ENCODE results near the gene GATAD2A.

The GATAD2A gene

GRCh38 chr19:19534556-19535265 is 129.2 kb downstream of the GATAD2A start:
- DNase-seq, result no peak

- DNase-seq, result no peak
Observed at GRCh38 chr19:19535311-19536191, 130.1 kb downstream of the GATAD2A start.

- no peak for DNase-seq
Observed at GRCh38 chr19:19537075-19538048, 131.9 kb downstream of the GATAD2A start.

- no peak for DNase-seq
Observed at GRCh38 chr19:19538061-19538784, 132.7 kb downstream of the GATAD2A start, which contains the start of gene CILP2. Gene CILP2, plus strand, starts transcription at chr19:19538265. Its CDS starts 85 bp downstream, at chr19:19538350.

- no peak for DNase-seq
Observed at GRCh38 chr19:19538785-19539166, 133.3 kb downstream of the GATAD2A start.

DNA sequence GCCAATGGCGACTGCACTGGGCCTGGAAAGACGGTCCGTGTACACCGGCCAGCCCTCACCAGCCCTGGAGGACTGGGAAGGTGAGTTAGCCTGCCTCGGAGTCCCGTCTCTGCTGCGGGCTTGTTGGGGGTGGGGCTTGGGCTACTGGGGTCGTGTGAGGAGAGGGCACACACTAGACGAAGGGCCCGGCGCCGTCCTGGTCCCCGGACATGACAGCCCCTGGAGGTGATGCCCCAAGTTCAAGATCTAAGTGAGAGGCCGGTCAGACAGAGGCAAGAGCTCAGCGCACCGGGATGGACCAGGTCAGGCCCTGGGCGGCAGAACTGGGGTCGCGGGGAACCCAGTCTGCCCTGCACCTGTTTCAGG is 134.2 kb downstream of the GATAD2A start:
- DNase-seq, result no peak

DNA sequence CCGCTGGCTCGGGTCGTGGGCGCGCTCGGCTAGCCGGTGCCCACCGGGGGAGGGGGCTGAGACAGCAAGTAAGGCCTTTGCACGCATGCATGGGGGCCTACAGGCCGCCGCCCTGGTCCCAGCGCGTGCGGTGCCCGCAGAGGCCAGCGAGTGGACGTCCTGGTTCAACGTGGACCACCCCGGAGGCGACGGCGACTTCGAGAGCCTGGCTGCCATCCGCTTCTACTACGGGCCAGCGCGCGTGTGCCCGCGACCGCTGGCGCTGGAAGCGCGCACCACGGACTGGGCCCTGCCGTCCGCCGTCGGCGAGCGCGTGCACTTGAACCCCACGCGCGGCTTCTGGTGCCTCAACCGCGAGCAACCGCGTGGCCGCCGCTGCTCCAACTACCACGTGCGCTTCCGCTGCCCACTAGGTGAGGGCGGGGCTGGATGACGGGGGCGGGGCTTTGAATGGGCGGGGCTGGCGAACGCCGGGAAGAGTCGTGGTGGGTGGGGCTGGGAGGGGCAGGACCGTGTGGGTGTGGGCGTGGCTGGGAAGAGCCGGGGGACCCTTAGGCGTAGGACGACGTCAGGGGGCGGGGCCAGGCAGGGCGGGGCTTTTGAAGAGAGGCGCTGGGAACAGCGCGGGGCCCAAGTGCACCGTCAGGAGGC is 134.7 kb downstream of the GATAD2A start:
- no peak for DNase-seq

DNA sequence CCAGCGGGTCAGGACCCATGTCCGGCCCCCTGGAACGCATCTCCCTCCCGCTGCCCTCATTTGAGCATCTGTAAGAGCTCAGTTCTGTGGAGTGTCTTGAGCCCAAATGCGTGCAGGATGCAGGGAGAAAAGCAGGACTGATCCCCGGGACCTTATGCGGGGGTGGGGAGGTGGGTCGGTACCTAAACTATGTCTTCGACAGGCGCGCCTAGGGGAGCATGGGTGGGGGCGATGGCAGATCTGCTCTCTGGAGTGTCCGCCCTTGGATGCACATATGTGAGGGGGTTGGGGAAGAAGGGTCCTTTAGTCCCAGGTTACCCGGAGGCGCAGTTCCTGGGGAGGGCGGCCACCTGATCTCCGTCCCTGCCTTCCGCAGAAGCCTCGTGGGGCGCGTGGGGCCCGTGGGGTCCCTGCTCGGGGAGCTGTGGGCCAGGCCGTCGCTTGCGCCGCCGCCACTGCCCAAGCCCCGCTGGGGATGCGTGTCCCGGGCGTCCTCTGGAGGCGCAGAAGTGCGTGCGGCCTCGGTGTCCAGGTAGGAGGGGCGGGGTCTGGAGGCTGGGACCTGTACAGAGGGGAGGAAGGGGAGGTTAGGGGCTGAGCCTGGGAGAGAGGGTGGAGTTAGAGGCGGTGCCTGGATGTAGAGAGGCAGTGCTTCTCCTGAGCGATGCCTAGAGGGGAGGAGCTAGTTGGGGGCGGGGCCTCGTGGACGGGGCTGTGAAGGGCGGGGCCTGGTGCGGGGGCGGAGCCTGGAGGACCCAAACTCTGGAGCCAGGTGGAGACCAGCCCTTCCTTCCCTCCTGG is 135.4 kb downstream of the GATAD2A start:
- no peak for DNase-seq

GRCh38 chr19:19541616-19542015 is 136.1 kb downstream of the GATAD2A start:
- no peak for DNase-seq

DNA sequence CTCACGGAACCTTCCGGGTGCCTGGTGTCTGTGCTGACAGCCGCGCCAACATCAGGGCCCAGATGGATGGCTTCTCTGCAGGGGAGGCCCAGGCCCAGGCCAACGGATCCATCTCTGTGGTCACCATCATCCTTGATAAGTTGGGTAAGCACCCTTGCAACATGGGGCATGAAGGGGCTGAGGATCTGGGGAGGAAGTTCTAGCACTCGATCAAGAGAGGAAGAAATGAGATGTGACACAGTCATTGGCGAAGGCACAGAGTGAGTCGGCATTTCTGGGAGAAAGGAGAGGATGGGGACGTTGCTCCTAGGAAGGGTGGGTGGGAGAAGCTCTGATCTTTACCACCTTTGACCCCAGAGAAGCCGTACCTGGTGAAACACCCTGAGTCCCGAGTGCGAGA is 137.0 kb downstream of the GATAD2A start:
- no peak for DNase-seq

- DNase-seq, result no peak
Observed at GRCh38 chr19:19543101-19543500, 137.6 kb downstream of the GATAD2A start.

DNA sequence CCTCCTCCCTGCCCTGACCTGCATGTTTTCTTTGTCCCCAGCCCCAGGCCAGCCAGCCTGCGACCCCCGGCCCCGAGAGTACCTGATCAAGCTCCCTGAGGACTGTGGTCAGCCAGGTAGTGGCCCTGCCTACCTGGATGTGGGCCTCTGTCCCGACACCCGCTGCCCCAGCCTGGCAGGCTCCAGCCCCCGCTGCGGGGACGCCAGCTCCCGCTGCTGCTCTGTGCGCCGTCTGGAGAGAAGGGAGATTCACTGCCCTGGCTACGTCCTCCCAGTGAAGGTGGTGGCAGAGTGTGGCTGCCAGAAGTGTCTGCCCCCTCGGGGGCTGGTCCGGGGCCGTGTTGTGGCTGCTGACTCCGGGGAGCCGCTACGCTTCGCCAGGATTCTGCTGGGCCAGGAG is 138.2 kb downstream of the GATAD2A start:
- DNase-seq, result no peak

- DNase-seq, result no peak
Observed at GRCh38 chr19:19544257-19544953, 138.9 kb downstream of the GATAD2A start.

GRCh38 chr19:19544954-19545591 is 139.6 kb downstream of the GATAD2A start:
- no peak for DNase-seq

DNA sequence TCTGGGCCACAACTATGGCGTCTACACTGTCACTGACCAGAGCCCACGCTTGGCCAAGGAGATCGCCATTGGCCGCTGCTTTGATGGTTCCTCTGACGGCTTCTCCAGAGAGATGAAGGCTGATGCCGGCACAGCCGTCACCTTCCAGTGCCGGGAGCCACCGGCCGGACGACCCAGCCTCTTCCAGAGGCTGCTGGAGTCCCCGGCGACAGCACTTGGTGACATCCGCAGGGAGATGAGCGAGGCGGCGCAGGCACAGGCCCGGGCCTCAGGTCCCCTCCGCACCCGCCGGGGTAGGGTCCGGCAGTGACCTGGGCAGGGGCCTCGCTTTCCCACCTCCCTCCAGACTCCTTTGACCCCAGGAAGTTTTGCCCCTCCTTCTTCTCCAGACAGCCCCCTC is 140.2 kb downstream of the GATAD2A start:
- no peak for DNase-seq

DNA sequence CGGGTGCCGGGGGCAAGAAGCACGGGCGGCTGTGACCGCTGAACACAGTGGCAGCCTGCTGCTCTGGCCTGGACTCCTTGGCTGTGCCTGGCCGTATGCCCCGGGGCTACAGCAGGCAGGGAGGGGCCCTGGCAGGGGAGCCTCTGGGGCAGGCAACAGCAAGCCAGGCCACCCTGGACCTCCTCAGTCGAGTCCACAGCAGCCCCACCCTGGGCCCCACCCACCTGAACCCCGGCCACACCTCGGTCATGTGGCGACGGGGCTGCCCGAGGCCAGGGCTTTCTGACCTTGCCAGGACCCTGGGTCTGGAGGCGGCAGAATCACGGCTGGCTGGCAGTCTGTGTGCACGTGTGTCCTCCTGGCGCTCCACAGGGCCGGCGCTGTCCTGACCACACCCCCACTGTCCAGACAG is 141.3 kb downstream of the GATAD2A start:
- DNase-seq, result no peak

- DNase-seq, result no peak
Observed at GRCh38 chr19:19547674-19548336, 142.3 kb downstream of the GATAD2A start.

GRCh38 chr19:19548915-19549759 is 143.7 kb downstream of the GATAD2A start:
- no peak for DNase-seq
